Measurements from ENCODE around the gene F2R. TPM values are rescaled to one million over a fixed set of nuclear protein-coding genes. Genes with fewer than 3 reads are reported as not detected.
"Not testable (repeated sequence)": the region's sequence is repeated elsewhere in the genome, so short reads cannot be mapped to it uniquely, and the experiment has no call there.

The F2R gene
- total and polyA plus RNA-seq, 7 donors, result 1.1 to 3.5 (median 2.0) TPM

GRCh38 chr5:76677849-76678472, 38.0 kb upstream of the F2R start:
- H3K4me3 ChIP-seq, result no peak overlapping the region
- H3K9me3 ChIP-seq, result no peaks in the 10 kb centered on the region
- TF ChIP-seq, protein P1, sequence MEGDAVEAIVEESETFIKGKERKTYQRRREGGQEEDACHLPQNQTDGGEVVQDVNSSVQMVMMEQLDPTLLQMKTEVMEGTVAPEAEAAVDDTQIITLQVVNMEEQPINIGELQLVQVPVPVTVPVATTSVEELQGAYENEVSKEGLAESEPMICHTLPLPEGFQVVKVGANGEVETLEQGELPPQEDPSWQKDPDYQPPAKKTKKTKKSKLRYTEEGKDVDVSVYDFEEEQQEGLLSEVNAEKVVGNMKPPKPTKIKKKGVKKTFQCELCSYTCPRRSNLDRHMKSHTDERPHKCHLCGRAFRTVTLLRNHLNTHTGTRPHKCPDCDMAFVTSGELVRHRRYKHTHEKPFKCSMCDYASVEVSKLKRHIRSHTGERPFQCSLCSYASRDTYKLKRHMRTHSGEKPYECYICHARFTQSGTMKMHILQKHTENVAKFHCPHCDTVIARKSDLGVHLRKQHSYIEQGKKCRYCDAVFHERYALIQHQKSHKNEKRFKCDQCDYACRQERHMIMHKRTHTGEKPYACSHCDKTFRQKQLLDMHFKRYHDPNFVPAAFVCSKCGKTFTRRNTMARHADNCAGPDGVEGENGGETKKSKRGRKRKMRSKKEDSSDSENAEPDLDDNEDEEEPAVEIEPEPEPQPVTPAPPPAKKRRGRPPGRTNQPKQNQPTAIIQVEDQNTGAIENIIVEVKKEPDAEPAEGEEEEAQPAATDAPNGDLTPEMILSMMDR (IDR thresholded peaks at IDR 0.05), result no peak
- WGBS, 3 donors, result 84 to 92% (median 85%) methylated on average over 8 of the region's 8 CpGs
- no peaks in the 10 kb centered on the region for H3K4me1 ChIP-seq
- intact Hi-C loops (cut with DNase I), result no loop called here
- no peaks in the 10 kb centered on the region for H3K27me3 ChIP-seq (ENCODE audit: insufficient read depth in 3 of 3, low read length in 2 of 3)
- ATAC-seq, result no peak
- no peak overlapping the region for H3K27ac ChIP-seq
- no peaks in the 10 kb centered on the region for H3K36me3 ChIP-seq (ENCODE audit: insufficient read depth in 1 of 2, low read depth in 1 of 2)
- DNase-seq, result no peak

- Histone ChIP-seq H3K9me3 (no peaks in the 10 kb centered on the region), H3K36me3 (ENCODE audit: insufficient read depth in 1 of 2, low read depth in 1 of 2) (no peaks in the 10 kb centered on the region), H3K4me3 (no peak overlapping the region), H3K4me1 (no peaks in the 10 kb centered on the region), H3K27ac (no peak overlapping the region), H3K27me3 (ENCODE audit: insufficient read depth in 3 of 3, low read length in 2 of 3) (no peaks in the 10 kb centered on the region)
- no peak for DNase-seq
- ATAC-seq, result no peak
- TF ChIP-seq, protein P1 (IDR thresholded peaks at IDR 0.05), result no peak
- 54 to 73% (median 64%) methylated on average over 3 of the region's 3 CpGs for WGBS, 3 donors
- intact Hi-C loops (cut with DNase I), result no loop called here
These were observed 36.7 kb upstream of the F2R start for GRCh38 chr5:76679231-76679630.

DNA sequence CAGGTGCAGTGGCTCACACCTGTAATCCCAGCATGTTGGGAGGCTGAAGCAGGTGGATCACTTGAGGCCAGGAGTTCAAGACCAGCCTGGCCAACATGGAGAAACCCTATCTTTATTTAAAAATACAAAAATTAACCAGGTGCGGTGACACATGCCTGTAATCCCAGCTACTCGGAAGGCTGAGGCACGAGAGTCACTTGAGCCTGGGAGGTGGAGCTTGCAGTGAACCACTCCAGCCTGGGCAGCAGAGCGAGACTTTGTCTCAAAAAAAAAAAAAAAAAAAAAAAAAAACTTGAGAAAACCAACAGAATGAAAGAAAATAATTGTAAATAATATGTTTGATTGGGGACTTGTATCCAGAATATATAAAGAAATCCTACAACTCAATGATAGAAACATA, 35.1 kb upstream of the F2R start:
- H3K27me3 ChIP-seq (ENCODE audit: insufficient read depth in 3 of 3, low read length in 2 of 3); H3K4me3 ChIP-seq; H3K4me1 ChIP-seq; H3K27ac ChIP-seq; H3K36me3 ChIP-seq (ENCODE audit: insufficient read depth in 1 of 2, low read depth in 1 of 2); ATAC-seq; intact Hi-C loops (cut with DNase I); DNase-seq; H3K9me3 ChIP-seq: not testable (repeated sequence)
- WGBS, 3 donors, result 74 to 83% (median 74%) methylated on average over 4 of the region's 4 CpGs

DNA sequence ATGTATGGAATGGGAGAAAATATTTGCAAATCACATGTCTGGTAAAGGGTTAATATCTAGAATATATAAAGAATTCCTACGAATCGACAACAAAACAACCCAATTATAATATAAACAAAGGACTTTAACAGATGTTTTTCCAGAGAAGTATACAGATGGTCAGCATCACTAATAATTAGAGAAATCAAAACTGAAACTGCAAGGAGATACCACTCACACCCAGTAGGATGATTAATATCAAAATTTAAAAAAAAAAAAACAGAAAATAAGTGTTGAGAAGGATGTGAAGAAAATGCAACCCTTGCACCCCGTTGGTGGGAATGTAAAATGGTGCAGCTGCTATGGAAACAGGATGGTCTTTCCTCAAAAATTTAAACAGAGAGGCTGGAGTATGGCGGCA, 34.6 kb upstream of the F2R start:
- H3K4me3 ChIP-seq, result no peak overlapping the region
- ATAC-seq (no peak), DNase-seq (no peak)
- H3K27me3 ChIP-seq (ENCODE audit: insufficient read depth in 3 of 3, low read length in 2 of 3), result no peaks in the 10 kb centered on the region
- no peaks in the 10 kb centered on the region for H3K36me3 ChIP-seq (ENCODE audit: insufficient read depth in 1 of 2, low read depth in 1 of 2)
- TF ChIP-seq, protein P1 (IDR thresholded peaks at IDR 0.05), result no peak
- H3K27ac ChIP-seq, result no peak overlapping the region
- H3K4me1 ChIP-seq, result no peaks in the 10 kb centered on the region
- WGBS, 3 donors, result 58 to 64% (median 58%) methylated on average over 4 of the region's 4 CpGs
- intact Hi-C loops (cut with DNase I), result no loop called here
- H3K9me3 ChIP-seq, result no peaks in the 10 kb centered on the region

GRCh38 chr5:76682387-76682786, 33.5 kb upstream of the F2R start:
- intact Hi-C loops (cut with DNase I), result no loop called here
- H3K4me1 ChIP-seq, result no peaks in the 10 kb centered on the region
- H3K4me3 ChIP-seq, result no peak overlapping the region
- 61 to 67% (median 66%) methylated on average over 2 of the region's 2 CpGs for WGBS, 3 donors
- H3K9me3 ChIP-seq, result no peaks in the 10 kb centered on the region
- H3K27ac ChIP-seq, result no peak overlapping the region
- DNase-seq (no peak), ATAC-seq (no peak)
- H3K27me3 ChIP-seq (ENCODE audit: insufficient read depth in 3 of 3, low read length in 2 of 3), result no peaks in the 10 kb centered on the region
- TF ChIP-seq, protein P1 (IDR thresholded peaks at IDR 0.05), result no peak
- no peaks in the 10 kb centered on the region for H3K36me3 ChIP-seq (ENCODE audit: insufficient read depth in 1 of 2, low read depth in 1 of 2)

Data from psoas muscle (tissue), 8 donors.